SK-N-SH (cell line): ENCODE results near the gene NOP53. TPM values are rescaled to one million over a fixed set of nuclear protein-coding genes. Genes with fewer than 3 reads are reported as not detected.
"Not testable (repeated sequence)": the region's sequence is repeated elsewhere in the genome, so short reads cannot be mapped to it uniquely, and the experiment has no call there.

ENCODE experiments used
- CTCF ChIA-PET: fragments of 300-600, 350-600 bp; formaldehyde crosslinking; extraction: SDS; loops from one replicate; lab custom pipeline; 2021; lab: Yijun Ruan, JAX
- POLR2A ChIA-PET: fragments of 350-600 bp; sonication (Branson Sonifier 250); formaldehyde crosslinking; extraction: SDS; loops from one replicate; lab custom pipeline; 2020; ENCODE audit warnings: antibody characterized with exemption, inconsistent platforms; lab: Yijun Ruan, JAX
- DNase-seq: peaks from one replicate; pipeline ENCODE4 v3.0.0; 2012
- H2AFZ ChIP-seq: fragments of 200-600 bp; sonication (generic); 2 replicates; pipeline ENCODE4 v1.8.1; 2016; ENCODE audit warnings: antibody characterized with exemption, mild to moderate bottlenecking, low read depth
- H3F3A ChIP-seq: fragments of 200-600 bp; sonication (generic); replicated peaks from 2 replicates; pipeline ENCODE3; 2016; ENCODE audit warnings: antibody characterized with exemption, mild to moderate bottlenecking; ENCODE audit not compliant: insufficient read depth
- H3K27ac ChIP-seq, 2 experiments: fragments of 200-500 bp in 1 of 2; fragments of 200-600 bp in 1 of 2; sonication (Bioruptor generic) in 1 of 2; sonication (generic), shearing (Covaris generic) in 1 of 2; 2 replicates each; pipeline versions ENCODE4 v1.5.1 to v1.6.1; 2014 to 2016; ENCODE audit warnings: low read depth in 2 of 2, inconsistent platforms in 1 of 2, low read length in 1 of 2, mild to moderate bottlenecking in 1 of 2, mixed read lengths in 1 of 2
- H3K27me3 ChIP-seq: fragments of 200-600 bp; sonication (generic), shearing (Covaris generic); 2 replicates; pipeline ENCODE4 v1.6.1; 2016; ENCODE audit warnings: mixed run types; ENCODE audit not compliant: insufficient read depth
- H3K36me3 ChIP-seq, 2 experiments: fragments of 200-500 bp in 1 of 2; fragments of 200-600 bp in 1 of 2; sonication (Bioruptor generic) in 1 of 2; sonication (generic) in 1 of 2; replicated peaks in 1 of 2; 2 replicates each; pipeline versions ENCODE3 to v1.5.1; 2014 to 2016; ENCODE audit warnings: low read length in 1 of 2, mild to moderate bottlenecking in 1 of 2; ENCODE audit not compliant: insufficient read depth in 2 of 2, control insufficient read depth in 1 of 2
- H3K4me1 ChIP-seq, 2 experiments: fragments of 200-500 bp in 1 of 2; fragments of 200-600 bp in 1 of 2; sonication (Bioruptor generic) in 1 of 2; sonication (generic), shearing (Covaris generic) in 1 of 2; 2 replicates each; pipeline versions ENCODE4 v1.5.1 to v1.6.1; 2014 to 2016; ENCODE audit warnings: low read depth in 1 of 2, low read length in 1 of 2, mixed run types in 1 of 2; ENCODE audit not compliant: insufficient read depth in 2 of 2, control insufficient read depth in 1 of 2
- H3K4me2 ChIP-seq: fragments of 200-600 bp; sonication (generic), shearing (Covaris generic); 2 replicates; pipeline ENCODE4 v1.6.1; 2017; ENCODE audit warnings: mixed run types
- H3K4me3 ChIP-seq, 2 experiments: fragments of 200-500 bp in 1 of 2; fragments of 200-600 bp in 1 of 2; sonication (Bioruptor generic) in 1 of 2; sonication (generic), shearing (Covaris generic) in 1 of 2; 2 replicates each; pipeline versions ENCODE4 v1.5.1 to v1.8.1; 2014 to 2016; ENCODE audit warnings: low read depth in 2 of 2, inconsistent platforms in 1 of 2, low read length in 1 of 2, mild to moderate bottlenecking in 1 of 2, mixed read lengths in 1 of 2, moderate library complexity in 1 of 2
- H3K79me2 ChIP-seq: fragments of 200-600 bp; sonication (generic); 2 replicates; pipeline ENCODE4 v1.8.1; 2017; ENCODE audit warnings: mild to moderate bottlenecking; ENCODE audit not compliant: insufficient read depth
- H3K9ac ChIP-seq: fragments of 200-600 bp; sonication (generic); 2 replicates; pipeline ENCODE4 v1.6.1; 2017; ENCODE audit warnings: mixed run types
- H3K9me2 ChIP-seq: fragments of 200-600 bp; sonication (generic); 2 replicates; pipeline ENCODE4 v1.6.1; 2017; ENCODE audit warnings: mixed run types
- H3K9me3 ChIP-seq: fragments of 200-600 bp; sonication (generic); 2 replicates; pipeline ENCODE4 v1.6.1; 2017; ENCODE audit warnings: mixed run types, mild to moderate bottlenecking, moderate library complexity
- H4K20me1 ChIP-seq: fragments of 200-600 bp; sonication (generic); 2 replicates; pipeline ENCODE4 v1.6.1; 2017; ENCODE audit warnings: mild to moderate bottlenecking, mixed run types; ENCODE audit not compliant: insufficient read depth
- ELF1 ChIP-seq: IDR thresholded peaks from 2 replicates; pipeline ENCODE4 v1.4.0; 2012
- EP300 ChIP-seq, 2 experiments: IDR thresholded peaks; 2 replicates each; pipeline versions ENCODE4 v1.4.0 to v1.6.1; 2012; ENCODE audit warnings: borderline replicate concordance in 1 of 2, low read depth in 1 of 2, low read length in 1 of 2
- FOSL2 ChIP-seq: IDR thresholded peaks from 2 replicates; pipeline ENCODE4 v1.4.0; 2012; ENCODE audit warnings: low read depth, mild to moderate bottlenecking, moderate library complexity, borderline replicate concordance
- FOXM1 ChIP-seq: IDR thresholded peaks from 2 replicates; pipeline ENCODE4 v1.4.0; 2012; ENCODE audit warnings: low read depth, mild to moderate bottlenecking
- GABPA ChIP-seq: IDR thresholded peaks from 2 replicates; pipeline ENCODE4 v1.4.0; 2012; ENCODE audit warnings: low read depth, mild to moderate bottlenecking
- JUND ChIP-seq: IDR thresholded peaks from 2 replicates; pipeline ENCODE4 v1.4.0; 2012
- MEF2A ChIP-seq: IDR thresholded peaks from 2 replicates; pipeline ENCODE4 v1.4.0; 2012; ENCODE audit warnings: low read depth, borderline replicate concordance
- POLR2AphosphoS5 ChIP-seq: IDR thresholded peaks from 2 replicates; pipeline ENCODE4 v1.6.1; 2012; ENCODE audit warnings: low read depth, low read length
- RAD21 ChIP-seq: IDR thresholded peaks from 2 replicates; pipeline ENCODE4 v1.6.1; 2012; ENCODE audit warnings: mild to moderate bottlenecking, low read length
- RCOR1 ChIP-seq: fragments of 150-350 bp; IDR thresholded peaks from 2 replicates; pipeline ENCODE4 v1.6.1; 2017; ENCODE audit warnings: antibody characterized with exemption, low read length
- RFX5 ChIP-seq: IDR thresholded peaks from 2 replicates; pipeline ENCODE4 v1.6.1; 2012; ENCODE audit warnings: mild to moderate bottlenecking, improper control_type of control experiment, low read length
- TCF12 ChIP-seq: IDR thresholded peaks from 2 replicates; pipeline ENCODE4 v1.4.0; 2012
- TEAD4 ChIP-seq: IDR thresholded peaks from 2 replicates; pipeline ENCODE4 v1.4.0; 2012; ENCODE audit warnings: mild to moderate bottlenecking, borderline replicate concordance; ENCODE audit not compliant: insufficient read depth
- WGBS: methylation state at CpG from one replicate; pipeline ENCODE4 v1.1.6; 2017; ENCODE audit warnings: low lambda C conversion rate; 5-methylcytosine and 5-hydroxymethylcytosine counted together
- polyA plus RNA-seq, 3 experiments: library from polyadenylated mRNA; depleted of rRNA; stranded (reverse); fragments of >200 nt; gene quantifications; 2 replicates each; pipeline ENCODE4 v1.2.3, GENCODE V29; 2012
- TF ChIP-seq, protein P1 (sequence below): fragments of 200-600 bp; sonication (generic); IDR thresholded peaks from 2 replicates; pipeline ENCODE4 v1.6.1; 2017; ENCODE audit warnings: antibody characterized with exemption, mild to moderate bottlenecking, moderate library complexity

NOP53 gene
- polyA plus RNA-seq, 1 of the 3 experiments (the other 2 are of a cell fraction), result 275 TPM

DNA sequence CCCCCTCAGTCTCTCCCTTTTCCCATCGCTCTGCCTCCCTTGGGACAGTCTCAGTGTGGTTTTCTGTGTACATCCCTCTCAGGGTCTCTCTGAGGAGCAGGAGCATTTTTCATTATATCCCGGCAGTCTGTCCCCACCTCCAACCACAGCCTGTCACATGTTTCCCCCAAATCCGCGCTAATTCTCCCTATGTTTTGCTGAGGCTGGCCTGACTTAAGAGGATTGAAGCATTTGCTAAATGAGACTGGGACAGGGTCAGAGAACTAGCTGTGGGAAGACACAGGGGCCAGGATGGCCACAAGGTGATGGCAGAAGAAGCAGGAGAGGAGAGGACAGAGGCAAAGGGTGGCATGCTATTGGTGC is 53.5 kb downstream of the NOP53 start:
- Histone ChIP-seq H4K20me1 (no peaks in the 10 kb centered on the region), H3K27me3 (no peaks in the 10 kb centered on the region), H3K79me2 (no peaks in the 10 kb centered on the region), H3K4me2 (no peak overlapping the region), H3K9ac (no peak overlapping the region), H3K9me3 (no peaks in the 10 kb centered on the region), H3K9me2 (no peaks in the 10 kb centered on the region), H3K4me1 (no peaks in the 10 kb centered on the region), H3K36me3 (no peaks in the 10 kb centered on the region), H3K27ac (no peak overlapping the region), H2AFZ (no peak overlapping the region), H3F3A (no peaks in the 10 kb centered on the region), H3K4me3 (no peak overlapping the region)
- CTCF ChIA-PET, result interaction anchor here (0.7 to 1.3 kb wide), 2 partner anchors 9 to 70 kb away, joined by 3 to 4 read pairs; no protein-coding TSS in a partner anchor
- POLR2A ChIA-PET, result no interaction called here
- no peak for DNase-seq
- TF ChIP-seq RCOR1 (no peak), EP300 (IDR thresholded peaks at IDR 0.05; ENCODE audit: borderline replicate concordance in 1 of 2, low read depth in 1 of 2, low read length in 1 of 2) (no peak), MEF2A (no peak), TEAD4 (no peak), FOSL2 (no peak)
- WGBS, result 53% methylated on average over 4 of the region's 4 CpGs

DNA sequence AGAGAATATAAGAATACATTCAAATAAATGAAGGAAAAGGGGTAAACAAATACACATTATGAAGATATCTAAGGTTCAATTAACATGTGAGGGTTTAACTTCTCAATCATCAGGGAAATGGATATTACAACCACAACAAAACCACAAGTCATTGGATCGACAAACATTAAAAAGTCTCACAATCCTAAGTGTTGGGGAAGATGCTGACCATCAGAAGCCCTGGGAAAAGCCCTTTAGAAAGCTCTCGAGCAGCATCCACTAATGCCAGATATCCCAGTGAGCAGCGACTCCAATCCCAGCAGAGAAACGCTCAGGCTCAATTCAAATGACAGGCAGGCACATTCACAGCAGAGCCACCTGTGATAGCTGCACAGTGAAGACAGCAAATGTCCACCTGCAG is 55.9 kb downstream of the NOP53 start:
- CTCF ChIA-PET, result no interaction called here
- H3K4me3 ChIP-seq, result no peak overlapping the region

DNA sequence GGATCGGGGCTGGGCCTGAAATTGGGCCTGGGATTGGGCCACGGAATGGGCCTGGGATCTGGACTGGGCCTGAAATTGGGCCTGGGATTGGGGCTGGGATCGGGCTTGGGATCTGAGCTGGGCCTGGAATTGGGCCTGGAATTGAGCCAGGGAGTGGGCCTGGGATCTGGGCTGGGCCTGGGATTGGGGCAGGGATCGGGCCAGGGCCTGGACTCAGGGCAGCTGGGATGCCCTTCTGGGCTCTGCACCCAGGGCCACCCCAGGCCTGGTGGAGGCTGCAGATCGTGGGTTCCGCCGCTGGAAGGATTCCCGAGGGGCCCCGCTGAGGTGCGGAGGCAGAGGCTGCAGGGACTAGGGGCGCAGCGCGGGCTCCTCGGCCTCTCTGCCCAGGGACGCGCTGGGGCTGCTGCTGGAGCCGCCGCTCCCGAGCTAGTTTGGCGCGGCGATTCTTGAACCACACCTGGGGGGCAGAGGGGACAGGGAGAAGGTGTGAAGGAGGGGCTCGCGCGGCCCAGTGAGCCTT is 57.2 kb downstream of the NOP53 start:
- no peaks in the 10 kb centered on the region for H3K4me1 ChIP-seq
- TF ChIP-seq GABPA (no peak), RFX5 (no peak), FOSL2 (no peak), JUND (no peak), FOXM1 (no peak)
- no peak for DNase-seq
- H3F3A ChIP-seq, result no peaks in the 10 kb centered on the region
- no peak overlapping the region for H3K4me3 ChIP-seq
- H3K36me3 ChIP-seq, result no peaks in the 10 kb centered on the region
- ChIA-PET POLR2A (no interaction called here), CTCF (no interaction called here)
- H3K9me2 ChIP-seq, result no peaks in the 10 kb centered on the region
- H3K79me2 ChIP-seq, result no peaks in the 10 kb centered on the region
- no peak overlapping the region for H3K9ac ChIP-seq
- H3K9me3 ChIP-seq, result no peaks in the 10 kb centered on the region
- H4K20me1 ChIP-seq, result no peaks in the 10 kb centered on the region
- H3K27me3 ChIP-seq, result peaks cover 13% of the 10 kb centered on the region
- WGBS, result 98% methylated on average over 12 of the region's 25 CpGs
- H3K27ac ChIP-seq, result no peak overlapping the region
- no peak overlapping the region for H2AFZ ChIP-seq
- H3K4me2 ChIP-seq, result no peak overlapping the region

More for the DNA sequence above, 55.9 kb downstream of the NOP53 start:
- Histone ChIP-seq H3K79me2 (no peaks in the 10 kb centered on the region), H3K9me3 (no peaks in the 10 kb centered on the region), H3K4me2 (no peak overlapping the region), H3K27me3 (peaks cover 8% of the 10 kb centered on the region), H3K9ac (no peak overlapping the region), H4K20me1 (no peaks in the 10 kb centered on the region), H3K27ac (no peak overlapping the region), H2AFZ (no peak overlapping the region), H3F3A (no peaks in the 10 kb centered on the region), H3K9me2 (no peaks in the 10 kb centered on the region), H3K36me3 (no peaks in the 10 kb centered on the region), H3K4me1 (no peaks in the 10 kb centered on the region)
- WGBS, result 62% methylated on average over 4 of the region's 4 CpGs
- DNase-seq, result no peak
- TF ChIP-seq ELF1 (no peak), RAD21 (no peak), POLR2AphosphoS5 (no peak), TCF12 (no peak), RFX5 (no peak)
- TF ChIP-seq, protein P1, sequence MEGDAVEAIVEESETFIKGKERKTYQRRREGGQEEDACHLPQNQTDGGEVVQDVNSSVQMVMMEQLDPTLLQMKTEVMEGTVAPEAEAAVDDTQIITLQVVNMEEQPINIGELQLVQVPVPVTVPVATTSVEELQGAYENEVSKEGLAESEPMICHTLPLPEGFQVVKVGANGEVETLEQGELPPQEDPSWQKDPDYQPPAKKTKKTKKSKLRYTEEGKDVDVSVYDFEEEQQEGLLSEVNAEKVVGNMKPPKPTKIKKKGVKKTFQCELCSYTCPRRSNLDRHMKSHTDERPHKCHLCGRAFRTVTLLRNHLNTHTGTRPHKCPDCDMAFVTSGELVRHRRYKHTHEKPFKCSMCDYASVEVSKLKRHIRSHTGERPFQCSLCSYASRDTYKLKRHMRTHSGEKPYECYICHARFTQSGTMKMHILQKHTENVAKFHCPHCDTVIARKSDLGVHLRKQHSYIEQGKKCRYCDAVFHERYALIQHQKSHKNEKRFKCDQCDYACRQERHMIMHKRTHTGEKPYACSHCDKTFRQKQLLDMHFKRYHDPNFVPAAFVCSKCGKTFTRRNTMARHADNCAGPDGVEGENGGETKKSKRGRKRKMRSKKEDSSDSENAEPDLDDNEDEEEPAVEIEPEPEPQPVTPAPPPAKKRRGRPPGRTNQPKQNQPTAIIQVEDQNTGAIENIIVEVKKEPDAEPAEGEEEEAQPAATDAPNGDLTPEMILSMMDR, result no peak
- POLR2A ChIA-PET, result no interaction called here

DNA sequence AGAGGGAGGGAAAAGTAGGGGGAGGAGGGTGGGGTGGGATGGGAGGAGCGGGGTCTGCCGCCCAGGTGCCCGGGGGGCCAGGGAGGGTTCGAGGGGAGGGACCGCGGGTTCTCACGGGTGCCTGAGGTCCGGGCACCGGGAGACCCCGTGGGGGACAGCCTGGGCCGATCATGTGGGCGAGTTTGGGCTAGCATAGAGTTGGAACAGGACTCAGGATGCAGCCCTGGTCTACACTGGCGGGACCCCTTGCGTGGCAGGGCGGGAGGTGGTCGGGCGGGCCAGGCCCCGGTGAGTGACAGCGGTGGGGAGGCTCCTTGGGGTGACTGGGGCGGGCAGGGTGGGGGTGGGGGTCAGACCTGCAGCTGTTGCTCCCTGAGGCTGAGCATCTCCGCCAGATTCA is 57.8 kb downstream of the NOP53 start:
- peaks cover 13% of the 10 kb centered on the region for H3K27me3 ChIP-seq
- H3K27ac ChIP-seq, H3K36me3 ChIP-seq, H3K4me2 ChIP-seq, H3K9me3 ChIP-seq, H2AFZ ChIP-seq, H3K79me2 ChIP-seq, H3K9ac ChIP-seq, H4K20me1 ChIP-seq, H3K4me1 ChIP-seq, H3F3A ChIP-seq, CTCF ChIA-PET, H3K4me3 ChIP-seq, H3K9me2 ChIP-seq, DNase-seq, POLR2A ChIA-PET: not testable (repeated sequence)
- WGBS, result 53% methylated on average over 16 of the region's 21 CpGs
